Erythroblast (primary cell): ENCODE results near the gene CD80.

Experiments
- GATA1 ChIP-seq: IDR thresholded peaks from 2 replicates; pipeline ENCODE4 v1.6.1; 2011; ENCODE audit warnings: low read depth, mild to moderate bottlenecking, control low read depth, low read length, moderate library complexity
- POLR2A ChIP-seq: IDR thresholded peaks from 2 replicates; pipeline ENCODE4 v1.6.1; 2011; ENCODE audit warnings: mild to moderate bottlenecking, low read length

GRCh38 chr3:119548341-119548740 is 11.1 kb downstream of the CD80 start:
- TF ChIP-seq POLR2A (no peak), GATA1 (no peak)
